ENCODE data around the gene IL5RA. TPM values are rescaled to one million over a fixed set of nuclear protein-coding genes. Genes with fewer than 3 reads are reported as not detected.

Gene IL5RA
- total and polyA plus RNA-seq, 10 of the 15 experiments (the other 5 are each of a cell fraction or from before 2014, with no cell fraction given) = 0.04 to 0.53 (median 0.14) TPM; not detected in 6

- POLR2A ChIA-PET = no interaction called here
- BruUV-seq (replicated peaks) = no TSS peak
- Histone ChIP-seq H3K9ac (ENCODE audit: control insufficient read depth, insufficient read depth, low read length) (no peak overlapping the region), H2AFZ (ENCODE audit: control insufficient read depth, low read depth, low read length) (no peak overlapping the region), H4K20me1 (ENCODE audit: control insufficient read depth, insufficient read depth) (no peaks in the 10 kb centered on the region), H3K4me3 (no peak overlapping the region), H3K27me3 (replicated peaks in 1 of 2; ENCODE audit: control insufficient read depth in 2 of 2, insufficient read depth in 2 of 2, low read length in 1 of 2) (peaks cover 0 to 2% of the 10 kb centered on the region in 2 experiments; a peak in 1 of 4 replicates), H3K9me3 (replicated peaks; ENCODE audit: control insufficient read depth, insufficient read depth, low read length) (no peaks in the 10 kb centered on the region), H3K36me3 (ENCODE audit: control insufficient read depth in 2 of 2, insufficient read depth in 2 of 2, low read length in 1 of 2) (no peaks in the 10 kb centered on the region), H3K4me1 (ENCODE audit: control insufficient read depth, insufficient read depth, low read length) (no peaks in the 10 kb centered on the region), H3K27ac (ENCODE audit: control insufficient read depth, insufficient read depth) (no peak overlapping the region), H3K4me2 (ENCODE audit: control insufficient read depth, insufficient read depth) (no peak overlapping the region), H3K79me2 (ENCODE audit: control insufficient read depth, insufficient read depth, low read length) (no peaks in the 10 kb centered on the region)
- WGBS (ENCODE audit: insufficient coverage, insufficient replicate concordance, low lambda C conversion rate, missing lambda C conversion rate) = 89% methylated on average over 2 of the region's 2 CpGs
- no peak for ATAC-seq
- no peak for DNase-seq (ENCODE audit: low read depth, low spot score)
- intact Hi-C loops (cut with micrococcal nuclease; ENCODE audit: unreplicated experiment) = no loop called here
- no peak for FAIRE-seq
- in situ Hi-C loops (cut with MboI) = no loop called here
- SMC1A ChIA-PET (ENCODE audit: uncharacterized antibody, unreplicated experiment) = interaction anchor here (1.2 kb wide), 1 partner anchor 22 kb away, joined by 4 read pairs; no protein-coding TSS in a partner anchor
- TF ChIP-seq GABPA (IDR thresholded peaks at IDR 0.05; ENCODE audit: low read depth) = no peak
- no peak for TF ChIP-seq PAX8 (IDR thresholded peaks at IDR 0.05)
- no peak for TF ChIP-seq MXI1 (IDR thresholded peaks at IDR 0.05; ENCODE audit: low read depth, low read length)
- no peak for TF ChIP-seq ASH2L (IDR thresholded peaks at IDR 0.05; ENCODE audit: borderline replicate concordance, low read depth)
- TF ChIP-seq SREBF1 (IDR thresholded peaks at IDR 0.05; ENCODE audit: low read length) = no peak
- no peak for TF ChIP-seq KLF5 (IDR thresholded peaks at IDR 0.05; ENCODE audit: partially characterized antibody)
- TF ChIP-seq ESRRA (IDR thresholded peaks at IDR 0.05; ENCODE audit: low read length) = no peak
- TF ChIP-seq PKNOX1 (IDR thresholded peaks at IDR 0.05) = no peak
- no peak for TF ChIP-seq EED (IDR thresholded peaks at IDR 0.05; ENCODE audit: low read depth)
- TF ChIP-seq POLR2A (IDR thresholded peaks at IDR 0.05; ENCODE audit: low read depth, low read length) = no peak
- no peak for TF ChIP-seq RELA (IDR thresholded peaks at IDR 0.05; ENCODE audit: borderline replicate concordance, partially characterized antibody)
- no peak for TF ChIP-seq HSF1 (IDR thresholded peaks at IDR 0.05; ENCODE audit: low read depth, low read length)
- TF ChIP-seq RAD21 (IDR thresholded peaks at IDR 0.05; ENCODE audit: insufficient read depth, low read depth, low read length) = no peak
- TF ChIP-seq BRCA1 (IDR thresholded peaks at IDR 0.05; ENCODE audit: low read depth, low read length) = no peak
- no peak for TF ChIP-seq MYB (IDR thresholded peaks at IDR 0.05; ENCODE audit: borderline replicate concordance, low read depth, low read length)
- RAD21 ChIA-PET (ENCODE audit: unreplicated experiment) = no interaction called here
- CTCF ChIA-PET = no interaction called here
Measured at GRCh38 chr3:3065876-3066275, 44.3 kb downstream of the IL5RA start.

All from GM12878 (cell line).